ENCODE data around the gene PCMTD2.
"Not testable (repeated sequence)": the region's sequence is repeated elsewhere in the genome, so short reads cannot be mapped to it uniquely, and the experiment has no call there.

- not testable (repeated sequence) for TF ChIP-seq CTCF (IDR thresholded peaks at IDR 0.05; ENCODE audit: insufficient read depth, low read length, poor library complexity, severe bottlenecking); EZH2phosphoT487 (conservative IDR thresholded peaks at IDR 0.05; ENCODE audit: low read length)
Measured at GRCh38 chr20:64318056-64318455, 62.5 kb downstream of the PCMTD2 start.
